Stimulated activated CD4-positive, alpha-beta T cell treated with anti-CD3 and anti-CD28 coated beads, Interleukin-2, amount 100 ng/mL, for 48 hours (primary cell): ENCODE data around the gene ZBTB44.
"Not testable (repeated sequence)": the region's sequence is repeated elsewhere in the genome, so short reads cannot be mapped to it uniquely, and the experiment has no call there.

Experiments
- DNase-seq, 2 donors: peaks; one replicate each; pipeline ENCODE4 v3.0.0-alpha.2; 2020

Gene ZBTB44

DNA sequence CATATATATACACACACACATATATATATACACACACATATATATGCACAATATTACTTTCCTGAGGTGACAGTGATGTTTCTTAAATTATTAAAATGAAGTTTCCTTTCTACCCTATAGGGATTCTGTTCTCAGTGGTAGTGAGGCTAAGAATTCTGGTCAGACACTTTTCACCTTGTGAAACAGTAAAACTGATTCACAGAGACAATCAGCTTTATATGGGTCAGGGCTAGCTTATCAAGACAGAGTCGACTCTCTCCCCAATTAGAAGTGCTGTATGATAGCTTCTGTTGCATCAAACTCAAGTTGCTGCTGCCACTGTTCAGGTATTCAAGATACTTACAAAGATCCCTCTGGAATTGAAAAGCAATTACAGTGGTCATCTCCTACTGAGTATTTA lies 68.4 kb downstream of the ZBTB44 start:
- no peak for DNase-seq

DNA sequence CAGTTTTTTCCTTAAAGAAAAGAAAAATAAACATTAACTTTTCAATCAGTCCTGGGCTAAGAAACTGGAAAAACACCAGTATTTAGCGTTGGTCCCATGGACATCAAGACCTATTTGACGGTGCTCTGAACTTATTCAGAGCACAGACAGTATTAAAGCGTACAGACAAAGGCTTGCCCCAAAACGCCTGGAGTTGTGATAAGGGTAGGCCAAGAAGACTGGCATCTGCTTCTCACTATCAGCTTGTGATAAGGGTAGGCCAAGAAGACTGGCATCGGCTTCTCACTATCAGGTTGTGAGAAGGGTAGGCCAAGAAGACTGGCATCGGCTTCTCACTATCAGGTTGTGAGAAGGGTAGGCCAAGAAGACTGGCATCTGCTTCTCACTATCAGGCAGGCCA lies 69.3 kb downstream of the ZBTB44 start:
- DNase-seq = not testable (repeated sequence)

DNA sequence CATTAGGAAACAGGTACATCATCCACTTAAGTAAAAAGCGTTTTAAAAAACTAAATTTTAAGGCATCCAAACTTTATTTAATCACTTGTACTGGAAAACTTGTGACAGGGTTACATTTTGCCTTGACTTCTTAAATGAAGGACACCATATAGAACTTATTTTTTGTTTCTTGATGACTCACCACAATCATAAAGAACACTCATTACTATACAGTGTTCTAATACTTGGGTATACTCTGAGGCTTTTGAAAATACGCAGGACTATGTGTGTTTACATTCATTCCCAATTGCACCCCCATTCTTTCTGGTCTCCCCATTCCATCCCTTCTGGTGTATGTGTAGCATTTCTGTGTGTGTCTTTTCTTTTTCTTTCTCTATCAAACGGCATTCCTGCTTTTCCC lies 69.9 kb downstream of the ZBTB44 start:
- DNase-seq = no peak

DNA sequence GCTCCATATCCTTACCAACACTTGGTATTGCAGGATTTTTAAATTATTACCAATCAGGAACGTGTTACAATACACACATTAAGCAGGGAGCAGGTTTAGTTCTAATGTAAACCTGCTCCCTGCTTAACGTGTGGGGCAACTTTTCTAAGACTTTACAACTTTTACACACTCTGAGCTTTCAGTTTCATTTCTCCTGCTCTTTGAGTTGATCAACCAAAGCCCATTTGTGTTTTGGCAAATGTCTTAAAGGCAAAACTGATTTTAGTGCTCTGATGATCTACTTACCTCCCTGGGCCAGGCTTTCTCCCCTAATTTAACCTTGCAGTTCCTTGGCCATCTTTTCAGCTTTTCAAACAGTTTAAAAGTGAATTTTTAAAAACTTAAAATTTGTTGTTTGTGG lies 70.9 kb downstream of the ZBTB44 start:
- no peak for DNase-seq

DNA sequence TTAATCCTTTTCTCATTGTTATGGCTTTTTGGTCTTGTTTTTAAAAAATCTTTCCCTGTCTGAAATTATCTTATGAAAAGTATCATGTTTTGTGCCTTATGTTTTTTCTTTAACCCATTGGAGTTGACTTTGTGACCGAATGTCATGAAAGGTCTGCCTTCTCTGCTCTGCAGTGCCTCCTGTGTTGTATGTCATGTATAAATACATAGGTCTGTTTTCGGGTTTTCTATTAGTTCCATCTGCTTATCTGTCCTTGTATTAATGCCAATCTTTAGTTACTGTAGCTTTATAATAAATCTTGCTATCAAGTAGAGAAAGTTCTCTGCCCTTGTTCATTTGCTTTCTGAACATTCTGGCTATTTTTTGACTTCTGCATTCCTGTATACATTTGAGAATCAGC lies 73.0 kb downstream of the ZBTB44 start:
- no peak for DNase-seq

DNA sequence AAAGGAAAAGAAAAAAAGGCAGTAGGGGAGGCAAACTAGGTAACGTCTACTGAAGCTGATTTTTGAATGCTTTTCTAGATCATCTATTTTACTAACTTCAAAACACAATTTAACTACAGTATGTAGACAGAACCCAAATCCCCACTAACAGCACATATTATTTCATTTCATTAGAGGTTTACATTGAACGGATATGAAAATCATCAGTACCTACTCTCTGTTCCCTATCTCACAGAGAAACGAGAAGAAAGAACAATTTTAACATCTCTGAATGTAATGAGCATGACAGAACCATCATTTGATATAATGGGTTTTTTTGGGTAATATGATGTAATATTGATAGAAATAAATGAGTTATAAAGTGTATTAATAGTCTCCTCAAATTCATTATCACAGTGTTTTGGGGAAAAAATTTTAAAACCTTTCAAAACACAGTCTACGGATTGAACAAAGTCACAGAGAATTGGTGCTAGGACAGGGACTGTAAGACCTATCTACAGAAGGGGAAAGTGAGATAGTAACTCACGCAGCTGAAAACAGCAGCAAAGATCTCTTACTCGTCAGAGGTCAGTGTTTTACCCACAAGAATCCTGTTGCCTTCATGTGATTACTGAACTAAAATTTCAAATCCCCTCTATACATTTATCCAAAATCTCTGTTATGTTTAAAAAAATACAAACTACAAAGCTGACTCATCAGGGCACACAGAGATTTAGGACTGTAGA lies 77.3 kb downstream of the ZBTB44 start:
- no peak for DNase-seq

DNA sequence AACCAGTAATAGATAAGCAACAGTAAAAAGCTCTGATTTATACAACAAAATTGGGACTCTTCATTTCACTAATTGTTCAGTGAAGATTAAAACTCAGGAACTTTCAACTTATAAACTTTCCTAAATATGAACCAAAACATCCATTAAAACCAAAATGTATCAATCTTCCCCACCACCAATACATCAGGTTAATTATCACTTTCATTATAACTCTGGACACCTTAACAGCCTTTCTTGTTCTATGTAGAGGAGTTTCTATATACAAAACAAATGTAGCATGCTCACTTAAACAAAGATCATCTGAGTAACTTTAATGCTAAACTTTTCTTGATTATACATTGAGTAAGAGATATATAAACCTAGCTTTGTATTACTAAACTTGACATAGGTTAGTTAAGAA lies 80.4 kb downstream of the ZBTB44 start:
- no peak for DNase-seq

DNA sequence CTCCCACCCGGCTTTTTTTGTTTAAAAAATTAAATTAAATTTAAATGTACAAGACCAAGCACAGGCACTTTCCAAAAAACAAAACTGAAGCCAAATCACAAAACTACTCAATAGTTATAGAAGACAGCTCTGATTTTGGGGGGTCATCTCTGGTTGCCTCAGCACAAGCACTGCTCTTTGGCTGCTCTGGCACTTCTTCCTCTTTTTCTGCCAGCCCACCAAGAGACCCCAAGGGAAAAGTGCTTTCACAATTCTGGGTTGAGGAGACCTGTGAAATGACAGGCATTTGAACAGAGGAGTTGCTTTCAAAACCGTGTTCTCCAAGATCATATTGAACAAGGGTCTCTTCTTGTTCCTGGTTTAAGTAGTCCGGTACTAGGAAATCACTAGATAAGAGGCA lies 80.8 kb downstream of the ZBTB44 start:
- DNase-seq = not testable (repeated sequence)

DNA sequence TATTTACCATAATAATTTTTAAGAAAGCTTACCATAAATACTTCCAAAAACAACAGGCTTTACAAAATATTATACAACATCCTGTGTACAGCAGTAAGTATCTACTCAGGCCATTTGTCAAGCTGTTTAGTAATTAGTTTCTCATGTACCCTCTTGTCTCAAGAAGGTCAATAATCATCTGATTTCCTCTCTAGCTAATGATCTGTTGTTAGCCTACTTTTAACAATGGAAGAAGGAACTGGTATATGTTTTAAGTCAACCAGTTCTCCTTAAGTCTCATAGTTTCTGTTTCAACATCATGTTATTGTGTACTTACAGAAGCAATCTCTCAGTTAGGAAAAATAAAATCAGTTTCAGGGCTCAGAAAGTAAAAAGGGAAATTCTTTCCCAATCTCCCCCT lies 81.2 kb downstream of the ZBTB44 start:
- not testable (repeated sequence) for DNase-seq

DNA sequence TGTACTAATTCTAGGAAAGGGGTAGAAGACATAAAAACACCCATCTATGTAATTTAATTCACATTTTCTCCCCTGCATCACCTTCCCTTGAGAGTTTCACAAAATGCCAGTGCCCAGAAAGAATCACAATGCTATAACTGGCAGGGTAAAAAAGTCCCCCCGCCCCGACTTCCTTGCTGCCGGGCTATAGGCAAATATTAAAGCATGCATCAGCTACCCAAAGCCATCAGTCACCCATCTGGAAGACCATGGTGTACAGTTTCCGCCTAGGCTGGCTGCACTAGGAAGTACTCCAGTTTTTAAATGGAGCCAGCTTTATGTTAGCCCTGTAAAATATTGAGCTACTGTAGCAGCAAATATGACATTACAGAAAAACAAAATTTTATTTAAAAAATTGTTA lies 87.3 kb downstream of the ZBTB44 start:
- DNase-seq = no peak

DNA sequence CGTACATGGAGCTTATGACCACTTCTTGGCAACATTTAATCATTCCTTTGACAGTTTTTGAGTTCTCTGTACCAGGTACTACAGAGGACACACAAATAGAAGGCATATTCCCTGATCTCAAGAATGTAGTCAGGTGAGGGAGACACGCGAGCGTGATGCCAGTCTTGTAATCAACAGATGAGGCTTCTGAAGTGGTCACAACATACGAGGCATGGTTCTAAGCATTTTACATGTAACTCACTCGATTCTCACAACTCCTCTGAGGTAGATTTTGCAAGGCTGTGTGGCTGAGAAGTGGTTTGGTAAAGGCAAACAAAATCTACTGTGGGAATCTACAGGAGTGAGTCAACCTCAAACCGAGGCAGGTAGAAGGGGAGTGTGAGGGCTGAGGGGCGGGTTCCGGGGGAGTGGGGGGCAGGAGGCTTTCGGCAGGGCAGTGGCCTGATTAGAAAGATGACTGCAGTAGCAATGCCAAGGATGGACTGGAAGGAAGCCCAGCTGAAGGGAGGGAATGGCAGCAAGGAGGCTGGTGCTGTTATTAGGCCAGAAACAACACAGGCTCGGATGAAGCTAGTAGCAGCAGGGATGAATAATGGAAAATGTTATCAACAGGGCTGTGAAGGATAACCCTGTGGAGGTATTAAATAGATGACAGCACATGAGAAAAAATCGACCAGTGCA lies 91.3 kb downstream of the ZBTB44 start:
- DNase-seq = no peak

DNA sequence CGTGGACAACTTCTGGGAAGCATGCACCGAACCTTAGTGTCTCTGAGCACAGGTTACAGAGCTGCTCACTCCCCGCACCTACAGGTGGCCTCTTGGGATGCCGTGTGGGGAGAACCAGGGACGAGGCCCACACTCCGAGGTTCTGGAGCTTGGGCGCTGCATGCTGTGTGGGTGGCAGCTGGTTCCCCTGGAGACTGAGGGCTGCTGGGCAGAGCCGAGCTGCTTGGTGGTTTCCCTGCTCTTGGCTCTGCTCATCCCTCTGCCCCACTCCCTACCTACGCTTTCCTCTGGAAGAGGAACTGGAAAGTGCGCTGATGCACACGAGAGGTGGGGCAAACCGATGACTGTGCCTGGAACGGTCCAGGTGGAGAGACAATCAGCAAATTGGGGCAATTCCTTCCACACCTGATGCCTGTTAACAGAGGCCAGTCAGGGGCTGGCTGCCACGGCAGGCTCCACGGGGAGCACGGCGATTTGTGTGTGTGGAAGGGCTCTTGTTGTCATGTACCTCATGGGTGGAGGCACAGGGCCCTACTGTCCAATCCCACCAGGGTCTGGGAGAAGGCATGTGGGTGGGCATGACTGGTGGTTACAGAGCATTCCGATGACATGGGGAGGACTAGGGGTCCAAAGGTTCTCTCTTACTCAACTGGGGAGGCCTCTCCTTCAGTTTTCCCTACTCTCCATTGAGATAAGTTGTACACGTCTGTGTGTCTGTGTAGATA lies 94.2 kb downstream of the ZBTB44 start:
- no peak for DNase-seq

DNA sequence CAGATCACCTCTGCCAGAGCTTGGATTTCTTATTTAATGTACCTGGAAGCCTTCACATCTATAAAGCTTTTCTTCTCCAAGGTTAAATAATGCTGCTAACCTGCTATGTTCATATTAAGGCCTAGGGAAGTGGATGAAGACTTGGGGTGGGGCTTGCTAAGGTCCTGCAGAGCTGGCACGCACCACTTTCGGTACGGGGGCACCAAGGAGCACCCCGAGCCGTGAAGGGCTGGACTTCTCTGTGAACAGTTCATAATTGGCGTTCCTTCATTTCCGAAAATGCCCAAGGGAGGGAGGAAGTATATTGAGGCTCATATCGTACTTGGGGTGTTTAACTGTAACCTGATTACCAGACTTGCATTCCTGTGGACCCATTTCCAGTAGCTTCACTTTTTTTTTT lies 95.6 kb downstream of the ZBTB44 start:
- no peak for DNase-seq

DNA sequence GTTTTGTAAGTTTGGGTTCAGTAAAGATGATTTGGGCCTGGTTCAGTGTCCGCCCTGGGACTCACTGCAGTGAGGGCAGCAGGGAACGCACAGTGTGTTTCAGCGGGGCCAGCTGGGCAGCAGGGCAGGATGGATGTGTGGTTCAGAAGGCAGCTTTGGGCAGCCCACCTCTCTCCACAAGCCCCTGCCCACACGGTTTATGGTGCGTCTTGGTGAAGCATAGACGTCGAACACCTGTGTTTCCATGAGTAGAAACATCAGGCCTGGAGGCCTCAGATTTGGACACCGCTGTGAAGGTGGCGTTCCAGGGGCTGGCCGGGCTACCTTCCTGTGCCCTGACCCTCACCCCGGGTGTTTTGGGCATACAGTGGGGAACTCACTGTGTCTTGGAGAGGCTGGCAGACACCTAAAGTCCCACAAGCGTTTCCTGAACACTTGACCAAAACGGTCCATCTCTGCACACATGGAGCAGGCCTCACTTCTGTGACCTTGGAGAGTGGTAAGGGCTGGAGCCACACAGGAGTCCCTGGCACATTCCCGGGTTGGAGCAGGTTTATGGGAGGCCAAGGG lies 96.1 kb downstream of the ZBTB44 start:
- DNase-seq = no peak

DNA sequence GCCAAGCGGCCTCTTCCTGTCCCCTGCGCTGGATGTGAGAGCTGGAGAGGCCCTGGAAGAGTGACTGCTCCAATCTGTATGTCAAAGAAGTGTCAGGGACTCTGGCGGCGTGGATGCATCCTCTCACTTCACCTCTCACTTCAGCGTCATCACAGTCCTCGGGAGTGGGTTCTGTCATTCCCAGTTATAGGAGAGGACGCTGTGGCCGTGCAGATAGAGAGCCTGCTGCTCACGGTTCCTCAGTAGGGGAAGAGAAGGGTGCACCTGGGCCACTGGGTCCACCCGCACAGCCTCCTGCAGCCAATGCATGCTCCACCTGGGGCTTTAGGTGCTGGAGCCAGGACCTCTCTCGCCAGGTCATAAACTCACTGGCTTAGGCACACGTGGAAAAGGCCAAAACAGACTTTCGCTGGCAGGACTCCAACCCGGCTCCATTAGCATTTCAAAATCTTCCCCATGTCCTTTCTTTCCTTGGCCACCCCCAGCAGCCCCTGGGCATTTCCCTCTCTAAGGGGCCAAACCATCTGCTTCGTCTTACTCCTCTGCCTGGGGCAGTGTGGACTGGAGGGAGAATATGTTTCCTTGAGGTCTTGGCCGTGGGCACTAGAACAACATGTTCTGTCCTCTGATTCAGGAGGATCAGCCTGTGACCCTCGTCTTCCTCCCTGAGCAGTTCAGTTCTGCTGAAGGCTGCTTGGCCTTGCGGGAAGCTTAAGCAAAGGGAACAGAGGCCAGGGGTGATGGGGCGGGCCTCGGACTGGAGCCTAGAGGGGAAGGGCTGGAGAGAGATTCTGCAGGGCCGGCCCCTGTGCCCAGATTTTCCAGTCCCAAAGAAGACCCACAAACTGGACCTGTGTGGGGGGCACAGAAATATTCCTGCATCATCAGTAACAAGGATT lies 97.3 kb downstream of the ZBTB44 start:
- no peak for DNase-seq

DNA sequence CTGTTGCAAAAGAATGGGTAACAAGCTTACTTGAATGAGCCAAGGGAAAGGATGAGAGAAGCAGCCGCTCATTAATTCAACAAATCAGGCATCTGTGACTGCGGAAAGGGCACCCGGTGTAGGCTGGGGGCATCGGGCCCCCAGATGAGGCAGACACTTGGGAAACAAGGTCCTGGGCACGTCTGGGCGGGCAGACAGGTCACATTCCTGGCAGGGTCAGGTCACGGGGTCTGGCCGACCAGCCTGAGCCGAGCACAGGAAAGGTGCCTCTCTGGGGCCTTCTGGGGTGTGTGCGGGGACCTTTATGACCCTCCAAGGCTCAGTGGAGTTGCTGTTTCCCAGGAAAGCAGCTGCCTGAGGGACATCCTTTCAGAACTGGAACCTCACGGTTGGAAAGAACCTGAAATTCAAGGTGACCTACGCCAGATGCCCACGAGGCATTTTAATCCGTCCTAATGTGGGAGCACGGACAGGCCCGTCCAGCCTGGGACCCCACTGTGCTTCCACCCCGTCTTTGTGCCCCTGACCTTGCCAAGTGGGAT lies 98.1 kb downstream of the ZBTB44 start:
- no peak for DNase-seq

DNA sequence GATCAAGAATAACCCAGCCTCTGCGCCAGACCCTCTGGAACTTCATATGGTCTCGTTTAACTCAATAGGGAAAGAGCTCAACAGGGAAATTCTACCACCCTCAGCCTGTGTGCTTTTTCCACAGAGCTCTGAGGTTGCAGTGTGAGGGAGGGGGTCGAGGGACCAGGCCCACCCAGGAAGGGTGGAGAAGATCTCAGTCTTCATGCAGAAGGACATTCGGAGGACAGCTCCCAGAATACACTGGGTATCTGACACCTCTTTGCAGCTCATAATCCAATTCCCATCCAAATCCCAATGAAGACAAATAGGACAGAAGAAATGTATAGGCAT lies 98.5 kb downstream of the ZBTB44 start:
- no peak for DNase-seq

DNA sequence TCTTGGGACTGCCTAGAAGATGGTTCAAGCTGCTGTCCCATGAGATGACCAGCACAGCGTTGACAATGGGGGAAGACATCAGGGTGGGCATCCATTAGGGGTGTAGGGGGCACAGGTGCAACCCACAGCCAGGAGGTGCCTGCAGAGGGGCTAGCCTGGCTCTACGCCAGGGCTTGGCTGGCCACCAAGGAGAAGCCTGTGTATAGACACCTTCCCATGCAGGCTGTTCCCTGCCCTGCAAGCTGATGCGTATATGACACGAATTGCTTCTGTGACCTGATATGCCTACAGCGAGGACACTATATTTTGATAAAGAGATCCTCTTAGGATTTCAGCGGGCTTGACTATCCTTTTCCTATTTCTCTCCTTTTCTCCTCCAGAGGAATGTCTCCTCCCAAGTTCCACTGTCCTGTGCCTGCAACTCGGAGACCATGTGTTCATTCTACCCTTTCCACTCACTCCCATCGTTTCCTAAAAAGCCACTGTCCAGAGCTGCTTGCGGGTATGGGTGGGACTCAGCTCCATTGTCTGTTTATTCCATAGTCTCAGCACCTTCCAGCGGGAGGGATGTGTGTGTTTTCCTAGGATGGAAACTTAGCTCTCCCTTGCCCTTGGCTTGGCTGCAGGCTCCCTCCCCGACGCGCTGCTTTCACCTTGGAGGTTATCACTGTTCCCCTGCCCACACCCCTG lies 99.0 kb downstream of the ZBTB44 start:
- DNase-seq = no peak

DNA sequence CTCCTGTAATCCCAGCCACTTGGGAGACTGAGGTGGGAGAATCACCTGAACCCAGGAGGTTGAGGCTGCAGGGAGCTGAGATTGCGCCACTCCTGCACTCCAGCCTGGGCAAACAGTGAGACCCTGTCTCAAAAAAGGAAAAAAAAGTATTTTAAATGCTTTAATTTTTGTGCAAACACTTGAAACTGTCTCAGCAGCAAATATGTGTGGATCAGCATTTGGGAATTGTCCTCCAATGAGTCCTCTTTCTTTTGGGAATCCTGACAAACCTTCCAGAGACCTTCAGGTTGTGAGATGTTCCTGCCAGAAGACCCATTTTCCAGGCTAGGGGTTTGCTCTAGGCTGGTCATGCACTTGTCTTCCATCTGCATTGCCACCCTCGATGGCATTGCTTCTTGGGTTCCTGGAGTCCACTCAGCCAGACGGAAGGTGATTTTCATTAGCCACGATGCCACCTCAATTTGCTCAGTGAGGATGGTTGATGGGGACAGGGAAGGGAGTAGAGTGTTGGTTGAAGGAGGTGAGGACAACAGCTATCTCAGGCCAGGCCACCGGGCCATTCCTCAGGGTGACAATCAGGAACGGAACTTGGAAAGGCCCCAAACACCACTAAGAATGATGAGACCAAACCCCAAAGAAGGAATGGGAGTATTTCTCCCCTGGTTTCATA lies 99.7 kb downstream of the ZBTB44 start:
- DNase-seq = no peak

DNA sequence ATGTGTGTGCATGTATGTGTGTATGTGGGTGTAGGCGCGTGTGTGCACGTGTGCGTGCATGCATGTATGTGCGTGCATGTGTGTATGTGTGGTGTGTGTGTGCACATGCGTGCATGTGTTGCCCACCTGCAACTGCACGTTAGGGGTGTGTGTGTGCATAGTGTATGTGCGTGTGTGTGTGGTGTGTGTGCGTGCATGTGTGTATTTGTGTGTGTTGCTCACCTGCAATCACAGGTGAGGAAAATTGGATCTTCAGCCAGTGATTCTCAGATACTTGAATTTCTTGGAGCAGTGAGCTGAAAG lies 100.8 kb downstream of the ZBTB44 start:
- no peak for DNase-seq

DNA sequence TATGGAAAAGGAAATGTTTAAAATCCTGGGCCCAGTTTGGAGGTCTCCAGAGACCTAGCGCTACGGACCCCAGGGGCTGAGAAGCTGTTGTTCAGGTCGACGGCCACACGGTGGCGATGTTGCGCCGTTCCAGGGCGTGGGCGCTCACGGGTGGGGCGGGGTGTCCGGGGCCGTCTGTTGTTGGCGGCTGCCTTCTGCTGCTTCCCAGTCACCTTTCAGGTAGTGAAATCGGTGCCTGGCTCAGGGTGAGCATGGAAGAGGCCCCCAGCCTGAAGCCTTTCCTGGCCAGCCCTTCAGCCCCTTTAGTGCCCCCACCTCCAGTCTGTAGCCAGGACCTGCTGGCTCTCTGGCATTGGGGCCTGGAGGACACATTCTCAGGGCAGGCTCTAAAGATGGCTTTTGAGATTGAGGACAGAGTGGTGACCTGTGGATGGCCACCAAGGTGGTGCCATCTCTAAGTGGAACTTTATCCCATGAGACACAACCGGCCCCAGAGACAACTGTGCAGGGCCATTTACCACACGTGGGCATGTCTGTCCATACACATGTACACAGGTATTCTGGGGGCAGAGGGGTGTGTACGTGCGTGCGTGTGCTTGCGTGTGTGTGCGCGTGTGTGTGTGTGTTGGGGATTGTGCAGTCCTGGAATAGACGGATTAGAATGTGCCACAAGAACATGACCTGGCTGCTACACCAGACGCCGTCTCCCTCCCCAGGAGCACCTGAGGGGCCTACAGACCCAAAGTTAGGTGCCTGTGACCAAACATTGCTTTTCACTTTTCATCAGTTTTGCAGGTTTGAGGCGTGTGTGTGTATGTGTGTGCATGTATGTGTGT lies 101.4 kb downstream of the ZBTB44 start:
- DNase-seq = peak; percentile 67 to 76
